TTC549 (cell line): Measurements from ENCODE around the gene ING2.
"Not testable (repeated sequence)": the region's sequence is repeated elsewhere in the genome, so short reads cannot be mapped to it uniquely, and the experiment has no call there.

Experiments used
- FAIRE-seq: peaks from 2 replicates; lab custom pipeline; 2012; peaks lifted over from hg19 to GRCh38; lab: Jason Lieb, UNC

The ING2 gene, protein sequence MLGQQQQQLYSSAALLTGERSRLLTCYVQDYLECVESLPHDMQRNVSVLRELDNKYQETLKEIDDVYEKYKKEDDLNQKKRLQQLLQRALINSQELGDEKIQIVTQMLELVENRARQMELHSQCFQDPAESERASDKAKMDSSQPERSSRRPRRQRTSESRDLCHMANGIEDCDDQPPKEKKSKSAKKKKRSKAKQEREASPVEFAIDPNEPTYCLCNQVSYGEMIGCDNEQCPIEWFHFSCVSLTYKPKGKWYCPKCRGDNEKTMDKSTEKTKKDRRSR

DNA sequence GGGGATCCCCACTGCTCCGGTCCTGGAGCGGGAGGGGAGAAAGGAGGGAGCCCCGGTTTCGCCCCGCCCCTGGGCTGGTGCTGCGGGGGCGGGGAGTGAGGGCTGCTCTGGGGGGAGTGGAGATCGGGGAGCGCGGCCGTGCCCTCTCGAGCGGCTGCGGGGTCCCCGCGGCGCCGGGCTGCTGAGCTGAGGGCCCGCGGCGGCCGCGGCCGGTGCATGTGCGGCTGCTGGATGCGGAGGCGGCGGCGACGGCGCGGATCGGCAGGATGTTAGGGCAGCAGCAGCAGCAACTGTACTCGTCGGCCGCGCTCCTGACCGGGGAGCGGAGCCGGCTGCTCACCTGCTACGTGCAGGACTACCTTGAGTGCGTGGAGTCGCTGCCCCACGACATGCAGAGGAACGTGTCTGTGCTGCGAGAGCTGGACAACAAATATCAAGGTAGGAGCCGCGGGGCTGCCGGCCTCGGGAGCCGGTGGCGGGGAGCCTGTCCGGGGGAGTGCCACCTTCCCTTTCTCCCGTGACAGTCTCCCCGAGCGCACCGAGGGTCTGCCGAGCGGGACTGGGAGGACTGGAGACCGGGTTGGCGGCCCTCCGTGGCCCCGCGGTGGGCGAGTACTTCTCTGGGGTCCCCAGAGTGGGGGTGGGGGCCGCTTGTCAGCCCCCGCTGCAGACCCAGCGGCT lies at the start of gene ING2:
Gene ING2 (plus strand): TSS at position 129 of the 681 bp plus-strand sequence. CDS start 138 bp downstream, at position 267.
- FAIRE-seq: no peak

GRCh38 chr4:183455431-183456195 lies 49.2 kb upstream of the ING2 start:
- FAIRE-seq: no peak

- no peak for FAIRE-seq
Measured at GRCh38 chr4:183458005-183458404, 46.9 kb upstream of the ING2 start.

GRCh38 chr4:183463903-183464619 lies 40.8 kb upstream of the ING2 start:
- FAIRE-seq: not testable (repeated sequence)

- FAIRE-seq: not testable (repeated sequence)
Measured at GRCh38 chr4:183465879-183466278, 39.0 kb upstream of the ING2 start.

- no peak for FAIRE-seq
Measured at GRCh38 chr4:183467246-183467645, 37.6 kb upstream of the ING2 start.

DNA sequence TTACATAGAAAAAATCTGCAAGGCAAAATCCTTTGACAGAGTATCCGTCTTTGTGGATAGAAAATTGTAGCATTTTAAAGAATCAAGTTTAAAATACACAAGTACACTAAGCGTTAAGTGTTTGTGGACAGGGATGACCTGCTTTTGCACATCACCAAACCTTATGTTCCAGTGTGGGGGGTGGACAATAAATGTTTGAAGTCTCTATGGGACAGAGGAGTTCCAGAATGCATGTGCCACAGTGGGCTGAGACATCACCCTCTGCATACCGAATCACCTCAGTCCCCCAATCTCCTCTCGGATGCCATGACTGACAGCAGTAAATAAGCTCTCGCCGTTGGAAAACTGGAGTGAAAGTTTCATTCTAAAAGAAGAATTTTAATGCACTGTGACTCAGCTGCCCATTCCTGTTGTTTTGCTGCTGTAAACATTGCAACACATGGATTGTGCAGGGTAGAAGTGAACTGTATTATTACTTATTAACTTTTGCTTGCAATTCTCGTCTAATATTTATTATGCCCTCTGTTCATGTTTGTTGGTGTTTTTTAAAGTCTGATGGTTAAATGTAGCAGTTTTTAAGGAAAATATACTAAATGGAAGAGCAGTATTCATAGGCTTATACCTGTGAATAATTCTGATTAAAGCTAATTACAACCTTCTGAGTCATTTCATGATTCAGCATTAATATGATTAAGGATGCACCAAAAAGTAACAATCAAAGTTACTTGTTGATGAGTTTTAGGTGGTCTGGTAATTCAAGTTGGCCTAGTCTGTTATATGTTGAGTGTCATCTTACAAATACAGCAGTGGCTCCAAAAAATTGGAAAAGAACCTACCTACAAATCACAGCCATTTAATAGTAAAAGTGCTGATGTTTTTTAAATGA lies 36.4 kb upstream of the ING2 start:
- no peak for FAIRE-seq

DNA sequence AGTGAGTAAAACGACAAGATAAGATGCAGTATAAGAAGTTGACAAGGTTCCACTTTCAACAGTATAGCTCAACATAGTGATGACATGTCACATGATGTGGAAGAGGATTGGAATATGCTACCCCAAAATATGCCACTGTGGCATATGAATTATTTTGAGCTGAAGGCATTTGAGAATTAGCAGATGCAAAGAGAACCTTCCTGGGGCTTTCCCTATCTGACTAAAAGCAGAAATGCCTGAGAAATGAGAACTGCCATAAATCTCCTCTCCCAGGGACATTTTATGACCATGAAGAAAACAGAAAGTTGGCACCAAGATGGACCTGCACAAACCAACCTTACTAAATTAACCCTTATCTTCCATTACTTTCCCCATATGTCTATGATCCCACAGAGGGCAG lies 35.6 kb upstream of the ING2 start:
- FAIRE-seq: no peak

DNA sequence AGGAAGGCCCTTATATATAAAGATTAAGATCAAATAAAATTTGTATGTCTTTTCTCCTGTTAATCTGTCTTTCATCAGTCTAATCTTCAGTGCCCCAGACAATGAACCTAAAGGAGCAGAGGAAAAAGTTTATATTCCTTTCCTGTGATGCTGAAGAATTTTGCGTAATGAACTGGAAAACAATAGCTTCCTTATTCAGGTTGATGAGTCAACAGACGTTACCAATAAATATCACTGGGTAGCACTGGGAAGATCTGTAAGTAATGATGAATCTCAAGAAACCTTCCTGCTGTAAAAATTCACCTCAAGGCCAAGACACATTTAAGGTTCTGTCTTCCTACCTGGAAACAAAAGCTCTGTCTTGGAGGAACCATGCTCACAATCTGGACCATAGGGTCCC lies 34.9 kb upstream of the ING2 start:
- FAIRE-seq: no peak

- no peak for FAIRE-seq
Measured at GRCh38 chr4:183470821-183471220, 34.0 kb upstream of the ING2 start.

DNA sequence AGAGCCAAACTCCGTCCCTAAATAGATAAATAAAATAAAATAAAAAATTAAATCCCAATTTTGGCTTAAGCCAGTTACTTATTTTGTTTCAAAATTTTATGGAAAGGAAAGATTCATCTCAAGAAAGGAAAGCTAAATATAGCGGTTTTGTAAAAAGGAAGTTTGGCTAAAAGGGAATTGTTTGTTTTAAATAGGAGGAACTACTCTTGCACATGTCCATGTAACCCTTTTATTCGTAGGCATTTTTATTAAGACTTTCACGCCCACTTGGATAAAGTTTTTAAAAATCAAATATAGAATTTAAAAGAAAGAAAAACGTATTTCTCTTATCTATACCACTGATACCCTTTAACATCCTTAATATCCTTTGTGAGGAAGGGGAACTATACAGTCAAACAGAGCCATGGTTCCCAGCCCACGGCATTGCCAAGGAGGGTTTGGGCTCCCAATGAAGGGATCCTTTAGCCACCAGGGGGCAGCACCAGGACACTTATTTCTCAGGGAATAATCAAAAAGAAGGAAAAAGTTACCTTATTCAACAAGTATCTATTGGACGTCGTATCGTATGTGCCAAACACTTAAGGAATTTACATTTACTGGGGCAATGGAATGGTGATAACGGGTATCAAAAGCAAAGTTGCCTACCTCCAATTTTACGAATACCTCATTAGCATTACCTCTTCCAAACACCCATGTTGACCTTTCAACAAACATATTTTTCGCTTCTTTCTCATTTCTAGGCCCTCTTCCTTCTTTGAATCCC lies 32.7 kb upstream of the ING2 start:
- FAIRE-seq: peak; percentile 85

GRCh38 chr4:183478123-183478522 lies 26.7 kb upstream of the ING2 start:
- no peak for FAIRE-seq

- no peak for FAIRE-seq
Measured at GRCh38 chr4:183478926-183479325, 25.9 kb upstream of the ING2 start.

DNA sequence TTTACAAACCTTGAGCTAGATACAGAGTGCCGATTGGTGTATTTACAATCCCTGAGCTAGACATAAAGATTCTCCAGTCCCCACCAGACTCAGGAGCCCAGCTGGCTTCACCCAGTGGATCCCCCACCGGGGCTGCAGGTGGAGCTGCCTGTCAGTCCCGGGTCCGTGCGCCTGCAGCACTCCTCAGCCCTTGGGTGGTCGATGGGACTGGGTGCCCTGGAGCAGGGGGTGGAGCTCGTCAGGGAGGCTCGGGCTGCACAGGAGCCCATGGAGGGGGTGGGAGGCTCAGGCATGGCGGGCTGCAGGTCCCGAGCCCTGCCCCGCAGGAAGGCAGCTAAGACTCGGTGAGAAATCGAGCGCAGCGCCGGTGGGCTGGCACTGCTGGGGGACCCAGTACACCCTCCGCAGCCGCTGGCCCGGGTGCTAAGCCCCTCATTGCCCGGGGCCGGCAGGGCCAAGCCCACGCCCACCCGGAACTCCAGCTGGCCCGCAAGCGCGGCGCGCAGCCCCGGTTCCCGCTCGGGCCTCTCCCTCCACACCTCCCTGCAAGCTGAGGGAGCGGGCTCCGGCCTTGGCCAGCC lies 22.3 kb upstream of the ING2 start:
- not testable (repeated sequence) for FAIRE-seq

DNA sequence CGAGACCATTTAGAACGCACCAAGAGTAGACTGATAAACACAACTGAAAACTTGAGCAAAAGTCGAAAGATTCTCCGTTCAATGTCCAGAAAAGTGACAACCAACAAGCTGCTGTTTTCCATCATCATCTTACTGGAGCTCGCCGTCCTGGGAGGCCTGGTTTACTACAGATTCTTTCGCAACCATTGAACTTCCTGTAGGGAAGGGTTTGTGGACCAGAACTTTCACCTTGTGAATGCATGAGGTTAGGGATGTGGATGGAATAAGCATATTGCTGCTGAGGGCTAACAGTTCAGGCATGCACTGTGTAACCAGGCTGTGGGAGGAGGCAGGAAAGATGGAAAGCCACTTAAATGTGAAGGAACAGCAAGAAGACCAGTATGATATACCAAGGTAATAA lies 20.9 kb upstream of the ING2 start:
- no peak for FAIRE-seq

- no peak for FAIRE-seq
Measured at GRCh38 chr4:183485411-183486160, 19.3 kb upstream of the ING2 start.

GRCh38 chr4:183492791-183493222 lies 12.1 kb upstream of the ING2 start:
- FAIRE-seq: no peak

DNA sequence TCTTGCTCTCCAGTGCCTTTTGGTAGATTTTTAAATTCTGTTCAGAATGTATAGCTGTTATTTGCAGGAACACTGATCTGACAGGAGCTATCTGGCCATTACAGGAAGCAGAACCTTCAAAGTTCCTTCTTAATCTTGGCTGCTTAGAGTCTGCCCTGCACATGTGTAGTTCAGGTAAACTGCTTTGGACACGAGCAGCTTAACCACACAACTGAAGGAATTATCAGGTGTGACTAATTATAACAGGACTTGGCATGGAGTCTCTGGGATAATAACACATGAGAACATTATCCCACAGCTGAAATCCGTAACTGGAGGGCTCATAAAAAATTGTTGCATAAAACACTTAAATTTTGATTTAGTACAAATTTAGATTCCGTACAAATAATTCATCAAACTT lies 11.6 kb upstream of the ING2 start:
- FAIRE-seq: no peak

DNA sequence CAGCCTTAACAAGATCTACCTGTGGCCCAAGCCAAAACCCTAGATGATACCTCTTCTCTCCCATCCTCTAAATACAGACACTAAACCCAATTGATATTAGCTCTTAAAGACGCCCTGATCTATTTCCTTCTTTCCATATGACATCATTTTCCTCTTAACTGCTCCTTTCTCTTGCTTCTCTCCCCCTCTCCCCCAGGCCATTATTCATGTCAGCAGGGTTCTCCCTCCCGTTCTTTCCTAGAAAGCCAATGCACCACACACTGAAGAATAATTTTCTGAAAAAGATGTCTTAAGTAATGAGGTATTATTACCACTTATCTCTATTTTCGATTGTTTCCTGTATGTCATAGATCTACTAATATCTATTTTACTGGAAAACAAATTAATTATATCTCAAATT lies 9.7 kb upstream of the ING2 start:
- FAIRE-seq: no peak

- no peak for FAIRE-seq
Measured at GRCh38 chr4:183499389-183499788, 5.5 kb upstream of the ING2 start.
